Measurements from ENCODE around the gene OLFML2B. TPM values are rescaled to one million over a fixed set of nuclear protein-coding genes. Genes with fewer than 3 reads are reported as not detected.

OLFML2B gene
- total and polyA plus RNA-seq, 2 of the 13 experiments (the other 11 are each of a cell fraction or from before 2014, with no cell fraction given) = not detected

- intact Hi-C loops (cut with micrococcal nuclease; ENCODE audit: unreplicated experiment) (no loop called here), in situ Hi-C loops (cut with HindIII; ENCODE audit: extremely low pct_ligation_motif_present, low pct_unique_long_range_greater_than_20kb) (no loop called here)
- Histone ChIP-seq H3K4me3 (replicated peaks in 1 of 3; ENCODE audit: insufficient read depth in 1 of 3, low read depth in 2 of 3, low read length in 3 of 3) (no peak overlapping the region), H3K9me3 (ENCODE audit: low read length) (no peaks in the 10 kb centered on the region), H3K4me2 (ENCODE audit: low read depth, low read length) (no peak overlapping the region), H2AFZ (ENCODE audit: low read length) (no peak overlapping the region), H3K36me3 (replicated peaks in 1 of 2; ENCODE audit: control insufficient read depth in 1 of 2, insufficient read depth in 2 of 2, low read length in 2 of 2) (no peaks in the 10 kb centered on the region), H3K27me3 (ENCODE audit: control insufficient read depth in 1 of 2, insufficient read depth in 2 of 2, low read length in 2 of 2) (peaks cover 0 to 41% of the 10 kb centered on the region in 2 experiments; a peak in 4 of 5 replicates), H3K4me1 (ENCODE audit: insufficient read depth, low read length) (no peaks in the 10 kb centered on the region), H3K79me2 (ENCODE audit: insufficient read depth, low read length) (no peaks in the 10 kb centered on the region), H3K27ac (ENCODE audit: extremely low read length, insufficient read depth, low read length) (no peak overlapping the region), H3K9ac (ENCODE audit: insufficient read depth, low read depth, low read length) (no peak overlapping the region), H4K20me1 (ENCODE audit: insufficient read depth, low read length) (no peaks in the 10 kb centered on the region)
- BruUV-seq (replicated peaks) = no TSS peak
- no peak for TF ChIP-seq ZNF343 (CRISPR knock-in tag; IDR thresholded peaks at IDR 0.05)
- no peak for TF ChIP-seq FOSL2 (CRISPR knock-in tag; IDR thresholded peaks at IDR 0.05)
- TF ChIP-seq ZNF713 (CRISPR knock-in tag; IDR thresholded peaks at IDR 0.05) = no peak
- TF ChIP-seq CREB1 (IDR thresholded peaks at IDR 0.05) = no peak
- no peak for TF ChIP-seq CREB1 (CRISPR knock-in tag; IDR thresholded peaks at IDR 0.05)
- no peak for TF ChIP-seq HNF4A (CRISPR knock-in tag; IDR thresholded peaks at IDR 0.05)
- TF ChIP-seq DPF2 (CRISPR knock-in tag; IDR thresholded peaks at IDR 0.05; ENCODE audit: borderline replicate concordance, low read depth) = no peak
- TF ChIP-seq ZNF232 (CRISPR knock-in tag; IDR thresholded peaks at IDR 0.05; ENCODE audit: borderline replicate concordance) = no peak
- TF ChIP-seq, protein P1, sequence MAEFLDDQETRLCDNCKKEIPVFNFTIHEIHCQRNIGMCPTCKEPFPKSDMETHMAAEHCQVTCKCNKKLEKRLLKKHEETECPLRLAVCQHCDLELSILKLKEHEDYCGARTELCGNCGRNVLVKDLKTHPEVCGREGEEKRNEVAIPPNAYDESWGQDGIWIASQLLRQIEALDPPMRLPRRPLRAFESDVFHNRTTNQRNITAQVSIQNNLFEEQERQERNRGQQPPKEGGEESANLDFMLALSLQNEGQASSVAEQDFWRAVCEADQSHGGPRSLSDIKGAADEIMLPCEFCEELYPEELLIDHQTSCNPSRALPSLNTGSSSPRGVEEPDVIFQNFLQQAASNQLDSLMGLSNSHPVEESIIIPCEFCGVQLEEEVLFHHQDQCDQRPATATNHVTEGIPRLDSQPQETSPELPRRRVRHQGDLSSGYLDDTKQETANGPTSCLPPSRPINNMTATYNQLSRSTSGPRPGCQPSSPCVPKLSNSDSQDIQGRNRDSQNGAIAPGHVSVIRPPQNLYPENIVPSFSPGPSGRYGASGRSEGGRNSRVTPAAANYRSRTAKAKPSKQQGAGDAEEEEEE (CRISPR knock-in tag; IDR thresholded peaks at IDR 0.05; ENCODE audit: borderline replicate concordance) = no peak
- TF ChIP-seq ZFYVE20 (CRISPR knock-in tag; IDR thresholded peaks at IDR 0.05; ENCODE audit: borderline replicate concordance, low read depth) = no peak
- no peak for TF ChIP-seq CTCF (CRISPR knock-in tag; IDR thresholded peaks at IDR 0.05)
- no peak for TF ChIP-seq ZNF101 (CRISPR knock-in tag; IDR thresholded peaks at IDR 0.05; ENCODE audit: borderline replicate concordance, low read depth)
- no peak for TF ChIP-seq TBX3 (IDR thresholded peaks at IDR 0.05; ENCODE audit: borderline replicate concordance)
- no peak for TF ChIP-seq ZFP90 (CRISPR knock-in tag; IDR thresholded peaks at IDR 0.05; ENCODE audit: borderline replicate concordance)
- no peak for TF ChIP-seq RBM22 (optimal IDR thresholded peaks at IDR 0.05; ENCODE audit: low read length)
- TF ChIP-seq, protein P2, sequence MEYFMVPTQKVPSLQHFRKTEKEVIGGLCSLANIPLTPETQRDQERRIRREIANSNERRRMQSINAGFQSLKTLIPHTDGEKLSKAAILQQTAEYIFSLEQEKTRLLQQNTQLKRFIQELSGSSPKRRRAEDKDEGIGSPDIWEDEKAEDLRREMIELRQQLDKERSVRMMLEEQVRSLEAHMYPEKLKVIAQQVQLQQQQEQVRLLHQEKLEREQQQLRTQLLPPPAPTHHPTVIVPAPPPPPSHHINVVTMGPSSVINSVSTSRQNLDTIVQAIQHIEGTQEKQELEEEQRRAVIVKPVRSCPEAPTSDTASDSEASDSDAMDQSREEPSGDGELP (IDR thresholded peaks at IDR 0.05; ENCODE audit: borderline replicate concordance, low read depth) = no peak
- DNase-seq (ENCODE audit: low spot score) (no peak), FAIRE-seq (no peak), ATAC-seq (no peak)
- ChIA-PET CTCF (ENCODE audit: low intra/inter-chr PET ratio, low total read pairs) (no interaction called here), POLR2A (no interaction called here)
- 32% methylated on average over 8 of the region's 11 CpGs for WGBS (ENCODE audit: low lambda C conversion rate)
These were observed 41.7 kb downstream of the OLFML2B start for GRCh38 chr1:161981735-161982506.
